Stimulated activated CD4-positive, alpha-beta T cell treated with anti-CD3 and anti-CD28 coated beads, Interleukin-1b, Interleukin-23, amount 100 ng/mL, for 48 hours (primary cell): Measurements from ENCODE around the gene MBNL2.
"Not testable (repeated sequence)": the region's sequence is repeated elsewhere in the genome, so short reads cannot be mapped to it uniquely, and the experiment has no call there.

Experiments
- DNase-seq: peaks from one replicate; pipeline ENCODE4 v3.0.0-alpha.2; 2020

Gene MBNL2

GRCh38 chr13:97332742-97333141 lies 110.6 kb downstream of the MBNL2 start:
- DNase-seq: no peak

GRCh38 chr13:97333983-97334382 lies 111.8 kb downstream of the MBNL2 start:
- DNase-seq: no peak

DNA sequence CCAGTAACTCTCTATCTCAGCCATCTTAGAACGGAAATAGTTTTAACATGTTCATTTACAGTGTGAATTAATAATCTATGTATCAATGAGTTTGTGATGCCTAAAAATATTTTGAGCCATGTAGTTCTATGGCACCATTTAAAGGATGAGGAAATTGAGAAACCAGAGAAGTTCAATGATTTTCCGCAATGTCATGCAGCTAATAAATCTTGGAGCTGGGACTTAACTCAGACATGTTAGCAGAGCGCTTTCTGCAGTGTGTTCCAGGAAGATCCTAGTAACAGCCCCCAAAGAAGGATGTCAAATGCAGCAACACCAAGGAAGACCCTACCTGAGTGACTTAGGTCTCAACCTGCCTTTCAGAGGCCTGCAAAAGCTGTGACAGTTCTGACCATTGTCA lies 112.6 kb downstream of the MBNL2 start:
- no peak for DNase-seq

- no peak for DNase-seq
These were observed 113.5 kb downstream of the MBNL2 start for GRCh38 chr13:97335488-97336134.

- DNase-seq: no peak
These were observed 115.9 kb downstream of the MBNL2 start for GRCh38 chr13:97337985-97338499.

DNA sequence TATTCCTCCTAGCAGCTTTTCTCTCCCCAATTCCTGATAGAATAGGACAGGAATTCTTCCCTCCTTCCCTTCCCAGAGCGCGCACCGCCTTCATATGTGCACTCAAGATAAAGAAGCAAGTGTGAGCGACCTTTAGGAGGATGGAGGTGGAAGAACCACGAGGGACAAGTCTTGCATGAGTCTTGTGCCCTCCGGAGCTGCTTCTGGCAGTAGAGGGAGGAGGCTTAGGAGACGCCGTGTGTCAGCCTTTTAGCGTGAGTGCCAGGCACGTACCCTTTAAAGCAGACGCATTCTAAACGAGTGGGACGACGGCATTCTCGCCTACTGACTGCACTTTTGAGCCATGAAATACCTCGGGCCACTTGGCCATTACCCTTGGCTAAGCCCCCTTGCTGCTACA lies 116.4 kb downstream of the MBNL2 start:
- DNase-seq: no peak

DNA sequence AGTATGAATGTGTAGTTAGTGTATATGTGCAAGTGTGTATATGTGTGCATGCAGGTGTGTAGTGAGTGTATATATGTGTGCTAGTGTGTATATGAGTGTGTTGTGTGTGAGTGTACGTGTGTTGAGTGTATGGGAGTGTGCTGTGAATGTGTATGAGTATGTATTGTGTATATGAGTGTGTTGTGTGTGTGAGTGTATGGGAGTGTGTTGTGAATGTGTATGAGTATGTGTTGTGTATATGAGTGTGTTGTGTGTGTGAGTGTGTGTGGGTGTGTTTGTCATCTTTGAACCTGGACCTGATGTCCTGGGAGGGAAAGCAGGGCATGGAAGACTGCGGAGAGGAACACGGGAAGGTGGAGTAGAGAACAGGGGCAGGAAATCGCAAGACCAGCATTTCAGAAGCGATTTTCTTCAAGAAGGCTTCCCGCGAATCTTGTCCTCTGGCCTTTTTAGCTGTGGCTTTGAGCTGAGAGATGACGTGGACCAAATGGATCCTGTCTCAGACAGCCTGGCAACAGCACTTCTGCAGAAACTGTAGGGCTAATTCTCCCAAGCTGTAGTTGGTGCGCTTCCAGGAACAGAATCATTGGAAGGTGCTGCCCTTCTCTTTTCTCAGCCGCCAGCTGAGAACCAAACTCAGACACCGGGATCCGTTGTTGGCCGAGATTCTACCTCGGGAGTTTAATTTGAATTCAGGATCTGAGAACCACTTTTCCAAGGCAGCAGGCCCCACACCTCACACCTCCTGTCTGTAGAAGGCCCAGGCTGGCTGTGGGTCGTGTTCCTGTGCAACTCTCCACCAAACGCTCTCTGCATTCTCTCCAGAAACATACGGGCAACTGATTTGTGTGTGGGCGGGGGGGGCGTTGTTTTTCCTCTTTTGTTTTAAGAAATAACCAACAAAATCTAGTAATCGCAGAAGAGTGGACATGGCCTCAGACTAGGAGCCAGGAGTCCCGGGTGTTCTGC lies 117.2 kb downstream of the MBNL2 start:
- DNase-seq: no peak

- no peak for DNase-seq
These were observed 118.0 kb downstream of the MBNL2 start for GRCh38 chr13:97339988-97340749.

DNA sequence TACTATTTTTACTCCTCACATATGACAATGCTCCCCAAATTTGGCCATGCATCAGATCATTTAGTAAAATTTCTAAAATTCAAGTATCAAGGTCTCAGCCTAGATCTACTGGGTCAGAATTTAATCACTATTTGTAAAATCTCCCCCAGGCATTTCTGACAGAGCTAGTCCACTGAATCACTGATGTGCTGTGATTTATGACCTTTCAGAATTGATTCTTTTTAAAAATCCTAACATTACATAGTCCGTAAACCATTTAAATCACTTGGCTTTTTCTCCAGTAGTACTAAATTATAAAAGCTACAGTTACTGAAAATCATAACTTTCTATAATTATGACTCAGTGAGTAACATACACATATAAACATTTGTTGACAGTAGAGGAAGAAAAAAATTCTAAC lies 119.0 kb downstream of the MBNL2 start:
- no peak for DNase-seq

- no peak for DNase-seq
These were observed 120.0 kb downstream of the MBNL2 start for GRCh38 chr13:97342136-97342535.

DNA sequence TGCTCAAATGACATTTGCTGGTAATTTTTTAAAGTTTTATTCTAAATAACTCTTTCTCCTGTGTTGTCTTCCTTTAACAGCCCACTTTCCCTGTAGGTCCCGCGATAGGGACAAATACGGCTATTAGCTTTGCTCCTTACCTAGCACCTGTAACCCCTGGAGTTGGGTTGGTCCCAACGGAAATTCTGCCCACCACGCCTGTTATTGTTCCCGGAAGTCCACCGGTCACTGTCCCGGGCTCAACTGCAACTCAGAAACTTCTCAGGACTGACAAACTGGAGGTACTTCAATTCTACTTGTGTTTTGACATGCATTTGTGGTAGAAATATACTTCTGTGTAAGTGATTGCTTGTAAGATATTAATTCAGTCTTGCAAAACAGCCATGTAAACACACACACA lies 120.8 kb downstream of the MBNL2 start:
- DNase-seq: no peak

- peak; percentile 39 for DNase-seq
These were observed 122.4 kb downstream of the MBNL2 start for GRCh38 chr13:97344265-97345175.

DNA sequence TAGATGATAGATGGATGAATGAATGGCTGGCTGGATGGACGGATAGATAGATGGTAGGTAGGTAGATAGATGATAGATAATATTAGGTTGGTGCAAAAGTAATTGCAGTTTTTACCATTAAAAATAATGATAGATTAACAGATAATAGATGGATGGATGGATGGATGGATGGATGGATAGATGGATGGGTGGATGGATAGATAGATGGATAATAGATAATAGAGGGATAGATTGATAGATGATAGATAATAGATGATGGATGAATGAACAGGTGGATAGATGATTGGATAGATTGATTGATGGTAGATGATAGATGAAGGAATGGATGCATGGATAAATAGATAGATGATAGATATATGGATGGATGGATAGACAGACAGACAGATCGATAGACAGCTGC lies 124.0 kb downstream of the MBNL2 start:
- no peak for DNase-seq

DNA sequence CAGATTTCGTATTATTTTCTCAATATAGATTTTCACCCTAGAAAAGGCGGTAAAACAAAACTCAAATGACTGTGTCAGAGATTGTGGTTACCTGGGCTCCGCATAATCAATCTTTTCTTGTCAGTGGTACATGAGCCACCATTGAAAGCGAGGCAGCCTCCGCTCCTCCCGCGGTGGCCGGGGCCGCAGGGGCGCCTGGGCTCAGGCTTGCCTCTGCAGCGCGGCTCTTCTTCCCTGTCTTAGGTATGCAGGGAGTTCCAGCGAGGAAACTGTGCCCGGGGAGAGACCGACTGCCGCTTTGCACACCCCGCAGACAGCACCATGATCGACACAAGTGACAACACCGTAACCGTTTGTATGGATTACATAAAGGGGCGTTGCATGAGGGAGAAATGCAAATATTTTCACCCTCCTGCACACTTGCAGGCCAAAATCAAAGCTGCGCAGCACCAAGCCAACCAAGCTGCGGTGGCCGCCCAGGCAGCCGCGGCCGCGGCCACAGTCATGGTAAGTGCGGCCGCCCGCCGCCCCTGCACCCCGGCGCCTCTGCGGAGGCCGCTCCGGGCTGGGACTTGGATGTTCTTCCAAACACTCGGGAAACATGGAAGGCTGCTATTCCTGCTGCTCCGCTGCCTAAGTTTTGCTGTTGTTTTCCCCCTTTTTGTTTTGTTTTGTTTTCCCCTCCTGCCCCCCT lies 124.6 kb downstream of the MBNL2 start:
- DNase-seq: no peak

GRCh38 chr13:97347255-97347932 lies 125.3 kb downstream of the MBNL2 start:
- DNase-seq: no peak

DNA sequence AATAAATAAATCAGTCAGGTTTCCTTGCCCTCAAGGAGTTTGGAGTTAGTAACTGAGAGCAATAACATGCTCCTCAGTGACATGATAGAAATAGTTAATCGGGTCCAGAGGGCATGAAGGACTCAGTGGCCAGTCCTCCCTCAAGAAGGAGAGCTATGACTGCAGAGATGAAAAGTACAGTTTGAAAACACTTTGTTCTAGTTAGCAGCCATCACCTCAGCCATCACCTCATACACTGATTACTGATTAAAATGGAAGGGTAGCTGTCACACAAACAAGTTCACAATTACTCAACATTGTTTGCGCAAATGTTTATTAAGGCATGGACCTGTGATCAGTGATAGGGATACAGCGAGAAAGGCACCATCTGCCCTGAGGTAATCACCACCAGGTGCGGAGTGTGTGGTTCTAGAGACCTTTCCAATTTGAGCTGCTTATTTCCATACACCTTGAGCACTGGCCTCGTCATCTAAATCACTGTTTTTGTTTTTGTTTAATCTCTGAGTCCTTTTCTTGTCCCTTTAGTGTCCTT lies 126.5 kb downstream of the MBNL2 start:
- no peak for DNase-seq

DNA sequence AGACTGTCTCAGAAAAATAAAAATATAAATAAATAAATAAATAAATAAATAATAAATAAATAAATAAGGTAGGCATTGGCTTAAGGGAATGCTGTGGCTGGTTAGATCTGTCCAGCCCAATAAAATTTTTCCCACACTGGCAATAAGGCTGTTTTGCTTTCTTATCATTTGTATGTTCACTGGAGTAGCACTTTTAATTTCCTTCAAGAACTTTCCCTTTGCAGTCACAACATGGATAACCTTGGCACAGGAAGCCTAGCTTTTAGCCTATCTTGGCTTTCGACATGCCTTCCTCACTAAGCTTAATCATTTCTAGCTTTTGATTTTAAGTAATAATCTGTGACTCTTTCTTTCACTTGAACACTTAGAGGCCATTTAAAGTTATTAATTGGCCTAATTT lies 129.9 kb downstream of the MBNL2 start:
- not testable (repeated sequence) for DNase-seq

DNA sequence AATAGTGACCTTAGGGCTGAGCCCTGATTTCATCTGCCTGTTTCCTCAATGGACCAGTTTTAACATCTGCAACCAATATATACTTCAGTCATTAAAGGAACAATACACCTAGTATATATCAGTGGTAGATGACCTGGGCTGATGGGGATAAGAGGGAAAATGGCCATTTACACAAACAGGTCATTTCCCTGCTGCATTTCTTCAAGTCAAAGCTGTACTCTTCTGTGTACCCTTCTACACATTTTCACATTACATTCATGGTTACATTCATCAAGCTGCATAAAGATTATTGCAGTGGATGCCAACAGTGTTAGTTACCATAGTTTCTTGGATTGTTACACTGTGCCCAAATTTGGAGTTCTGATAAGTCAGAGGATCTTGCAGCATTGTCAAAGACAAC lies 130.7 kb downstream of the MBNL2 start:
- no peak for DNase-seq

GRCh38 chr13:97353927-97354675 lies 132.0 kb downstream of the MBNL2 start:
- DNase-seq: no peak

DNA sequence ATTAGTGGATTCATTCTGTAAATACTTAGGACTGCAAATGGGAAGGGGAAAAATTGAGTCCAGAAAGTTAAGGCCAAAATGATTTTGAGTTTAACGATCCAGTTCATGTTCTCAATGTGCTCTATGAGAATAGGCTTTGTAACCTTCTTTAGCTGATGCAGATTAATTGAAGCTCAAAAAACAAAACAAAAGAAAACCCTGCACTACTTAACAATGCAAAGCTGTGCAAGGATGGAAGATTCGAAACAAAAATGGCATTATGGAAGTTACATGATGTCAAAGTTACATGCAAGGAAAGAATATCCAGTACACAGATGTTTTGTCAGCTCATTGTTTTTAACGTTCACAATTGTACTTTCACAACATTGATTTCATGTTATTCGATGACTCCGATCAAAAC lies 132.7 kb downstream of the MBNL2 start:
- DNase-seq: no peak
